Peyer's patch (tissue), 4 donors: Measurements from ENCODE around the gene ARHGEF40.

Experiments
- POLR2A ChIP-seq, 2 donors: fragments of 450-650 bp; IDR thresholded peaks; one replicate each; pipeline ENCODE4 v1.5.1; 2017; ENCODE audit warnings: antibody characterized with exemption in 2 of 2, mild to moderate bottlenecking in 2 of 2, moderate library complexity in 2 of 2
- TF ChIP-seq, protein P1 (sequence below), 6 experiments: fragments of 450-650 bp in 4 of 6; fragments of 200-600 bp in 2 of 6; sonication (generic) in 1 of 6; IDR thresholded peaks; one replicate each; pipeline ENCODE4 v1.5.1; 2017 to 2019; ENCODE audit warnings: antibody characterized with exemption in 6 of 6, mild to moderate bottlenecking in 3 of 6, moderate library complexity in 1 of 6

DNA sequence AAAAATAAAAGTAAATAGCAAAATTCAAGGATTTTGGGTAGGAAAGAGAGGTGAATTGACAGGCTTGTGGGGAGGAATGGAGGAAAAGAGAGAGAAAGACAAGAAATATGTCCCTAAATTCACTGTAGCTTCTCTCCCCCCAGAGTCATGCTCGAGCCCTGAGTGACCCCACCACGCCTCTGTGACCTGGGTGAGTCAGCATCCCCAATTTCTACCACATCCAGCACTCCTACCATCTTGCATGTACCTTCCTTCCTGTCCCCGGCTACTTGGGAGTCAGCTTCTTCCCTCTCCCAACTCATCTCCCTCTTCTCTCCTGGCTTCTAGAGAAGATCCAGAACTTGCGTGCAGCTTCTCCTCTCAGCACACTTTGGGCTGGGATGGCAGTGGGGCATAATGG lies 18.6 kb downstream of the ARHGEF40 start:
- TF ChIP-seq, protein P1, sequence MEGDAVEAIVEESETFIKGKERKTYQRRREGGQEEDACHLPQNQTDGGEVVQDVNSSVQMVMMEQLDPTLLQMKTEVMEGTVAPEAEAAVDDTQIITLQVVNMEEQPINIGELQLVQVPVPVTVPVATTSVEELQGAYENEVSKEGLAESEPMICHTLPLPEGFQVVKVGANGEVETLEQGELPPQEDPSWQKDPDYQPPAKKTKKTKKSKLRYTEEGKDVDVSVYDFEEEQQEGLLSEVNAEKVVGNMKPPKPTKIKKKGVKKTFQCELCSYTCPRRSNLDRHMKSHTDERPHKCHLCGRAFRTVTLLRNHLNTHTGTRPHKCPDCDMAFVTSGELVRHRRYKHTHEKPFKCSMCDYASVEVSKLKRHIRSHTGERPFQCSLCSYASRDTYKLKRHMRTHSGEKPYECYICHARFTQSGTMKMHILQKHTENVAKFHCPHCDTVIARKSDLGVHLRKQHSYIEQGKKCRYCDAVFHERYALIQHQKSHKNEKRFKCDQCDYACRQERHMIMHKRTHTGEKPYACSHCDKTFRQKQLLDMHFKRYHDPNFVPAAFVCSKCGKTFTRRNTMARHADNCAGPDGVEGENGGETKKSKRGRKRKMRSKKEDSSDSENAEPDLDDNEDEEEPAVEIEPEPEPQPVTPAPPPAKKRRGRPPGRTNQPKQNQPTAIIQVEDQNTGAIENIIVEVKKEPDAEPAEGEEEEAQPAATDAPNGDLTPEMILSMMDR (IDR thresholded peaks at IDR 0.05): no peak
- no peak for TF ChIP-seq POLR2A (IDR thresholded peaks at IDR 0.05)
